GM19099 (cell line): Measurements from ENCODE around the gene CBR1.
A peak's percentile ranks its signal among the peaks of the same experiment; 100 is the strongest.

Source experiments
- POLR2A ChIP-seq: IDR thresholded peaks from 3 replicates; pipeline ENCODE4 v1.6.1; 2011; ENCODE audit warnings: low read depth; ENCODE audit not compliant: insufficient read length; ENCODE audit errors: extremely low read depth

CBR1 gene

DNA sequence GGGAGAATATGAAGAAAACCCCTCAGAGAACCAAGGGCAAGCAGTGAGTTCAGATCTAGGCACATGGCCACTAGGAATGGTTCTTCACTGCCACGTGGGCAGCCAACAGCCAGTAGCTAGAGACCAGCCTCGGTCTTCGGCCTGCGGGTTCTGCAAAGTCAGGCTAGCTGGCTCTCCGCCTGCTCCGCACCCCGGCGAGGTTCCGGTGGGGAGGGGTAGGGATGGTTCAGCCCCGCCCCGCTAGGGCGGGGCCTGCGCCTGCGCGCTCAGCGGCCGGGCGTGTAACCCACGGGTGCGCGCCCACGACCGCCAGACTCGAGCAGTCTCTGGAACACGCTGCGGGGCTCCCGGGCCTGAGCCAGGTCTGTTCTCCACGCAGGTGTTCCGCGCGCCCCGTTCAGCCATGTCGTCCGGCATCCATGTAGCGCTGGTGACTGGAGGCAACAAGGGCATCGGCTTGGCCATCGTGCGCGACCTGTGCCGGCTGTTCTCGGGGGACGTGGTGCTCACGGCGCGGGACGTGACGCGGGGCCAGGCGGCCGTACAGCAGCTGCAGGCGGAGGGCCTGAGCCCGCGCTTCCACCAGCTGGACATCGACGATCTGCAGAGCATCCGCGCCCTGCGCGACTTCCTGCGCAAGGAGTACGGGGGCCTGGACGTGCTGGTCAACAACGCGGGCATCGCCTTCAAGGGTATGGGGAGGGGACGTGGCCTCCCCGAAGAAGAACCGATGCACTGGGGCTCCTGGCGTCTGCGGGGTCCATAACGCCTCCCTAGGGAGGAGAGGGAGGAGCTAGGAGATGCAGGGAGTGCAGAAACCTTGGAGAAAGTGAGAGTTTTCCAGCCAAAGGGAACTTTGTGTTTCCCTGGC, at the start of gene CBR1:
Gene CBR1 (plus strand): TSS at position 312 of the 871 bp plus-strand sequence. CDS start 92 bp downstream, at position 404.
- TF ChIP-seq POLR2A: peak; percentile 81

DNA sequence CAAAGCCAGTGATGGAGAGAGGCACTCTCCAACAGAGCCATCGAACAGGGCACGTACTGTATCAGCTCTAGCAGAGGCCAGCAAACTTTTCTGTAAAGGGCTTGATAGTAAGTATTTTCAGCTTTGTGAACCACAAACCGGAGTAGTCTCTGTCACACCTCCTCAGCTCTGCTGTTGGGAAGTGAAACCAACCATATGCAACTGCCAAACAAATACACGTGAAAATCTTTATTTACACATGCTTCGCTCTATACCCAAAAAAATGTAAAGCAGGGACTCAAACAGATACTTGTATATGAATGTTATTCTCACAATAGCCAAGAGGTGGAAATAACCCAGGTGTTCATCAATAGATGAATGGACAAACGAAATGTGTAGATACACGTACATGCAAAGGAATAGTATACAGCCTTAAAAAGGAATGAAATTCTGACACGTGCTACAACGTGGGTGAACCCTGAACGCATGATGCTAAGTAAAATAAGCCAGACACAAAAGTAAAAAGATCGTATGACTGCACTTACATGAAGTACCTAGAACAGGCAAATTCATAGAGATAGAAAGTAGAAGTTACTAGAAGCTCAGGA, 48.5 kb upstream of the CBR1 start:
- no peak for TF ChIP-seq POLR2A

DNA sequence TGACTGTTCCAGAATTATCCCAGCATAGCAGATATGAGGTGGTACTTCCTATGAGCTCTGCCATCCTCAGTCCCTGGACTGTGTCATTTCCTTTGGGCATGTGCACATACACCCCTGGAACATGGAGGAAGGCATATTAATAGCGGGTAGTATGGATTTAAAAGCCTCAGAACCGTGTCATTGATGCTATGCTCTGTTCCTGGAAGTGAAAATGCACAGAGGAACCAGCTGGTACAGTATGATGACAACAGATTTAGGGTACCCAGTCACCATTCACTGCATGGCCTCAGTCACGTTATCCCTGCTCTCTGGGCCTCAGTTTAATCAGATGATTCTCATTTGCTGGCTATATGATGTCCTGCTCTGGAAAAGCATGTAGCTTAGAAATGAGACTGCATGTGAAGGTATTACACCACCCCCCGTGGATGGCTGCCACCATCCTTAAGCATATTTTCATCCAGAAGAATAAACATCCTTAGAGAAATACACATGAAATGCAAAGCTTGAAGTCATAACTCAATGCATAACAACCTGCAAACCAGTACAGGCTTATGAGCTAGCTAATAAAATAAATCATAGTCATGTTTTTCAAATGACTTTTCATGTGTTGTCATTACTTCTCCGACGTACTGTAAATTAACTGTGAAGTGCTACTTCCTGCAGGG, 47.3 kb upstream of the CBR1 start:
- TF ChIP-seq POLR2A: no peak

DNA sequence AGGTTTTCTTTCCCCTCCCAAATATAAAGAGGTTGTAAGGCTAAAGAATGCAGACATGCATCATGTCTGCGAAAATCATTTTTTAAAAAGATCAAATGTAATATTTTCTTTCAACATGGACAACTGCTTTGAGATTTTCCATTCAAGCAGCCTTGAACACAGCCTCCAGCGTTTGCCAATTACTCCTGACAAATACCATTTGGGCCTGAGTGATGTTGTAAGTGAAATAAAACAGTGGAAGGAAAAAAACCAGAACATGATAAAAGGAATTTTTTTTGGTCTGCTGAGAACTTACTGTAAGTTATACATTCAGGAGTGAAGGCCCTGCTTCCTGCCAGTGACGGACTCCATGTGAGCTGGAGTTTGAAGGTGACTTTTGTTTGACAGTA, 46.7 kb upstream of the CBR1 start:
- TF ChIP-seq POLR2A: no peak

DNA sequence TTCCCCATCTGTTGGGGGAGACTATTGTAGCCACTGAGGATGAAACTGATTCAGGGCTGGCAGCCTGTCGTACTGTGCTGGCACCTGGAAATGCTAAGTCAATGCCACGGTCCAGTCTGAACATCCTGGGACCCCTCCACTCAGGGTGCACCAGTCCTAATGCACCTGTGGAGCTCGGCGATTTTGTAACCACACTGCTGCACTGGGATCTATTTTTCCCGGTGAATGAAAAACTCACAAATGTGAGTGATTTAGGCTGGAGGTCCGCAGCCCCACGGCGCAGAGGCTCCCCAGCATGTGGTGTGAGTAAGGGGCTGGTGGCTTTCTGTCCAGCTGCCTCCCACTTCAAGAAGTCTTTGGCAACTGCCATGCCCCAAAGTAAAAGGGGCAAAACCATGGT, 45.0 kb upstream of the CBR1 start:
- TF ChIP-seq POLR2A: no peak

DNA sequence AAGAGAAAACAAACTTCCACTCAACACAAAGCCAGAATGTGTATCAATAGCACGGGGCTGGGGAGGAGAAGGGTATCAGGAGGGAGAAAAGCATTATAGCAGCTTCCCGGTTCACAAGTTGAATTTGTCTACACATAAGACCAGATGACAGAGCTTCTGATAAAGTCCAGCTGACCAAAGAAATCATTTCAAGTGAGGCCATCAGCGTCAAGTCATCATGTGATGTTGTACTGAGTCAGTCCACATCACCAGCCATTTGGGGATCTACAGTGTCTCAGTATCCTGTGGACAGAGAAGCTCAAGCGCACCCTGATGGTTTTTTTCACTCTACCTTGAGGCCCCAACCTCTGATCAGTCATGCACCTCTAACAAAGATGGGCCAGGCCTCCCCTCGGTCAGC, 42.5 kb upstream of the CBR1 start:
- no peak for TF ChIP-seq POLR2A

DNA sequence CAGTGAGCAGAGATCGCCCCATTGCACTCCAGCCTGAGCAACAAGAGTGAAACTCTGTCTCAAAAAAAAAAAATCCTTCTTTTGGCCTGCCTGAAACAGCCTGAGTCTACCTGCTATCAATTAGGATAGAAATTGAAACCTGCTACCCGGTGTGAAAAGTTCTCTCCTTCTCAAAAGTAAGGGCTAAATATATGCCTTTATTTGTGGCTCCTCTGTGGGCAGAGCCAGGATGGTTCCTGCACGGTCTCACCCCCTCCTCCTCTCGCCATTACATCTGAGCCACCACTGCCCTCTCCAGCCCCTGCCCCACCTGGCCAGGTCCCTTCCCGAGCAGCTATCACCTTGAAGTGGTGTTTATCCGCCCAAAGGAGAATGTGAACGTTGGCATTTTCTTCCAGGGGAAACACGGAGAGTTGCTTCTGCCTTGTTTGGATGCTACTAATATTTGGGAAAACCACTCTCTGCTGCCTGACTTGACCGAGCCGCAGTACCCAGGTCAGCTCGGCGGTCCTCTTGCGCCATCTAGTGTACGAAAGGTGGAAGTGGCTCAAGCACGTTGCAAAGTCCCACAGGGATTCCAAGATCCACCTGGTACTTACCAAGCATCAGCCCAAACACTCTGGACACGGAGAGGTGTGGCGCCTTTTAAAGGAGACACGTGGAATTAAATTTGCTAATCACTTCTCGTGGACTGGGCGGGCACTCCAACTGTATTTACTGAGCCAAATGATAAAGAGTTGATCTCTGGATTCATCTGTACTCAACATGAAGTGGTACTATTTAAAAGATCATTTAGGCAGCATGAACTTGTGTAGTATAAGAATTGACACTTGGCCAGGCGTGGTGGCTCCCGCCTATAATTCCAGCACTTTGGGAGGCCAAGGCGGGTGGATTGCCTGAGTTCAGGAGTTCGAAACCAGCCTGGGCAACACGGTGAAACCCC, 41.4 kb upstream of the CBR1 start:
- no peak for TF ChIP-seq POLR2A

DNA sequence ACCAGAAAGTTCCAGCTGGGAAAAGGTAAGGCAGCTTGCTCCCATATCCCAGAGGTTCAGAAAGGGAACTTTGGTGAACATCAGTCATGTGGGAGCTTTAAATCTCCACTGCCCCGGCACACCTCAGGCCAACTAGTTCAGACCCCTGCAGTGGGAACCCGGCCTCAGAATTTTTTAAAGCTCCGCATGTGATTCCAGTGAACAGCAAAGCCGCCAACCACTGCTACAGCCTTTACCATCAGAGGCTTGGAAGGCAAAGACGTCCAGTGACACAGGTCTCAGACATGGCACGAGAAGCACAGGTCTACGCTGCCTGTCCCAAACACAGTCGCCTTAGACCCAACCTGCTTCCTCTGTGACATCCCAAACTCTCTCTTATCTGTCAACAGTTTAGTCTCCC, 40.5 kb upstream of the CBR1 start:
- TF ChIP-seq POLR2A: no peak

DNA sequence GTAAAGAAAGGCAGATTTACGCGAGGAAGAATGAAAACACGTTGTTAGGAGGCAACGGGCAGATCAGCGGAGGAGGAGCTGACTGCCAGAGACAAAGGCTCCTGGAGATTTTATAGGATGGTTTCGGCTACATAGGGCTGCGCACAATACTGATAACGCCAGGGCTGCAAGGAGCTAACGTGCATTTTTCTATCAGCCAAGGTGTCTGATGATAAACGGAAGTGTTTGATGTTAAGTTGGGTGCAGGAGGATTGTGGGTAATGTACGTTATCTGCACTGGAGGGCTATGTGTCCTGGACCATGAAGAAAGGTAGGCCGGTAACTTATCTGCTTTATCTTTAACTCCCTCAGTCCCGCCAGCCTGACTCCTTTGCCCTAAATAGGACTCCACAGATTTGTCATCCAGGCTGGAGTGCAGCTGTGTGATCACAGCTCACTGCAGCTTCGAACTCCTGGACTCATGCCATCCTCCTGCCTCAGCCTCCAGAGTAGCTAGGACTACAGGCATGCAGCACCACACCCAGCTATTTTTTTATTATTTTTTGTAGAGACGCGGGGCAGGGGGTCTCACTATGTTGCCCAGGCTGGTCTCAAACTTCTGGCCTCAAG, 39.1 kb upstream of the CBR1 start:
- TF ChIP-seq POLR2A: no peak

DNA sequence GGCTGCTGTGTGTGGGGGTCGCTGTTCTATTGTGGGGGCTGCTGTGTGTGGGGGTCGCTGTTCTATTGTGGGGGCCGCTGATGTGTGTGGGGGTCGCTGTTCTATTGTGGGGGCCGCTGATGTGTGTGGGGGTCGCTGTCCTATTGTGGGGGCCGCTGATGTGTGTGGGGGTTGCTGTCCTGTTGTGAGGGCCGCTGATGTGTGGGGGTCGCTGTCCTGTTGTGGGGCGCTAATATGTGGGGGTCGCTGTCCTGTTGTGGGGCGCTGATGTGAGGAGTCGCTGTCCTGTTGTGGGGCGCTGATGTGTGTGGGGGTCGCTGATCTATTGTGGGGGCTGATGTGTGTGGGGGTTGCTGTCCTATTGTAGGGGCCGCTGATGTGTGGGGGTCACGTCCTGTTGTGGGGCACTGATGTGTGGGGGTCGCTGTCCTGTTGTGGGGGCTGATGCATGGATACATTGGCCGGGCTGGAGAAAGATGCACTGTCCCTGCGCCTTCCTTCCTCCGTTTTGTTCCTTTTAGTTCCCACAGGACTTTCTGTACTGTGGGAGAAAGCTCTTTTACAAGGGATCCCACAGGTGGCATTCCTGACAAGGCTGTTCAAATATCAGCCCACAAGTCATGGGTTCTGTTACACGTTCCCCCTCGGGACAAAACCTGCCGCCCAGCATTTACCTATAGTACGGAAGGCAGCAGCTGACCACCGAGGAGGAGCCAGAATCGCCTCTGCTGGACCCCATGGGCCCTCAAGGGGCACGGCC, 37.0 kb upstream of the CBR1 start:
- no peak for TF ChIP-seq POLR2A

DNA sequence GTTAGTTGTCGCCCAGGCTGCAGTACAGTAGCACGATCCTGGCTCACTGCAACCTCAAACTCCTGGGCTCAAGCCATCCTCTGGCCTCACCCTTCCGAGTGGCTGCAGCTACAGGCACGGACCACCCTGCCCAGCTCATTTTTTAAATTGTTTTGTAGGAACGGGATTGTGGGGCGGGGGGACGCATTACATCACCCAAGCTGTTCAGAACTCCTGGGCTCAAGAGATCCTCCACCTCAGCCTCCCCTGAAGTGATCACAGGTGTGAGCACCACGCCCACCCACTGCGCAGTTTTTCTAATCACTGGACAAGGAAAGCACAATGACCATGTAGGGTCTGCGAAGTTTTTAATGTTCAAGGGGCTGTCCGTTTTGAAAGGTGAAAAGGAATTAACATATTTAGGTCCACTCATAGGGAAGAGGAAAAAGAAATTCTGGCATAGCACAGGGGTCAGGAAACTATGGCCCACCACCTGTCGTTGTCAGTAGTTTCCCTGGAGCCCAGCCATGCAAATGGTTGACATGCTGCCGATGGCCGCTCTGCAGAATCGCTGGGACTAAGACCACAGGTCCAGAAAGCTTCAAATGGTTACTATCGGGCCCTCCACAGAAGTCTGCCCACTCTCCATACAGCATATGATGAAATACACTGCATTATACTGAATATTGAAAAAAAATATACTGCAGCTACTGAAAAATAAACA, 35.5 kb upstream of the CBR1 start:
- TF ChIP-seq POLR2A: no peak

DNA sequence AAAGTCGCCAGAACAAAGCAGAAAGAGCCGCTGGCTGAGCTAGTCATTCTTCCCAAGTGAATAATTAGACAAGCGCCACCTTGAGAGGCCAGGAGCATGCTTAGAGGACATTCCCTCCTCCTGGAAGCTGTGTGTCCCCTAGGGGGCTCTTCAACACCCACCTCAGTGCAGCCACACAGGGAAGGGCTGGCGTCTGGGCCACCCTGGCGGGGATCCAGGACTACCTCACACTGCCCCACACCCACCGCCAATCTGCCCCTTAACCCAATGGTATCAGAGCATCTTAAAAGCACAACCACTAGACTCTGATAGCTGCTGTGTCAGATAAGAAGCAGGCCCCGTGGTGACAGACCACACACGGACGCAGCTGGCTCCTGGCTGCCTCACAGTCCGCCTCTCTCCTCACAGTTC, 34.4 kb upstream of the CBR1 start:
- no peak for TF ChIP-seq POLR2A
